ENCODE data around the gene AVEN. TPM values are rescaled to one million over a fixed set of nuclear protein-coding genes. Genes with fewer than 3 reads are reported as not detected.
"Not testable (repeated sequence)": the region's sequence is repeated elsewhere in the genome, so short reads cannot be mapped to it uniquely, and the experiment has no call there.

Gene AVEN
- total RNA-seq, 4 donors from 2014 or later: 12.3 to 27.9 (median 18.0) TPM

DNA sequence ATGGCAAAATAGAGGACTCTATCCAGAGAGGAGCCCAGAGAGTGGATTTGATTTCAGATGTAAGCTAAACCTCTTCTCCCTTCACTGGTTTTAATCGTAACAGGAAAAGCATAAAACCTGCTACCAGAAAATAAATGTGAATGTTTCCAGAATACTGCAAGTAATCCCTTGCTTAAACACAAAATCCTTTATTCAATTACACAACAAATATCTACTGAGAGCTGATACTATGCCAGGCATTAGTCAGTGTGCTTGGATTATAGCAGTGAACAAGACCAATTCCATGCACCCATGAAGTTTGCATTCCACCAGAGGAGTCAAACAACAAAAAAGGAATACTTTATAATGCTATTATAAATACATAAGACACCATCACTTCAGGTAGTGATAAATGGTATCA, 15.1 kb downstream of the AVEN start:
- H3K9me3 ChIP-seq: no peaks in the 10 kb centered on the region
- H3K36me3 ChIP-seq: no peaks in the 10 kb centered on the region
- TF ChIP-seq POLR2A (IDR thresholded peaks at IDR 0.05) (no peak), CTCF (IDR thresholded peaks at IDR 0.05) (no peak)
- H3K4me3 ChIP-seq: no peak overlapping the region
- H3K4me1 ChIP-seq: no peaks in the 10 kb centered on the region
- intact Hi-C loops (cut with DNase I; ENCODE audit: low total_unique reads): no loop called here
- H3K27me3 ChIP-seq: no peaks in the 10 kb centered on the region
- no peak overlapping the region for H3K27ac ChIP-seq
- no peak for DNase-seq

- no peaks in the 10 kb centered on the region for H3K36me3 ChIP-seq
- no peaks in the 10 kb centered on the region for H3K9me3 ChIP-seq
- TF ChIP-seq POLR2A (IDR thresholded peaks at IDR 0.05) (no peak), CTCF (IDR thresholded peaks at IDR 0.05) (no peak)
- no peaks in the 10 kb centered on the region for H3K27me3 ChIP-seq
- no peak overlapping the region for H3K4me3 ChIP-seq
- intact Hi-C loops (cut with DNase I; ENCODE audit: low total_unique reads): no loop called here
- H3K4me1 ChIP-seq: no peaks in the 10 kb centered on the region
- no peak overlapping the region for H3K27ac ChIP-seq
- no peak for DNase-seq
Observed at GRCh38 chr15:34019369-34019990, 19.5 kb downstream of the AVEN start.

GRCh38 chr15:34018738-34019137, 20.3 kb downstream of the AVEN start:
- DNase-seq; H3K27ac ChIP-seq; intact Hi-C loops (cut with DNase I; ENCODE audit: low total_unique reads); H3K36me3 ChIP-seq; H3K9me3 ChIP-seq; H3K4me3 ChIP-seq; H3K27me3 ChIP-seq; H3K4me1 ChIP-seq: not testable (repeated sequence)

- H3K9me3 ChIP-seq: no peaks in the 10 kb centered on the region
- DNase-seq: no peak
- TF ChIP-seq POLR2A (IDR thresholded peaks at IDR 0.05): no peak
- no peak for TF ChIP-seq CTCF (IDR thresholded peaks at IDR 0.05)
- no peaks in the 10 kb centered on the region for H3K4me1 ChIP-seq
- intact Hi-C loops (cut with DNase I; ENCODE audit: low total_unique reads): no loop called here
- no peak overlapping the region for H3K4me3 ChIP-seq
- H3K36me3 ChIP-seq: no peaks in the 10 kb centered on the region
- H3K27ac ChIP-seq: no peak overlapping the region
- no peaks in the 10 kb centered on the region for H3K27me3 ChIP-seq
Observed at GRCh38 chr15:34018021-34018645, 20.9 kb downstream of the AVEN start.

DNA sequence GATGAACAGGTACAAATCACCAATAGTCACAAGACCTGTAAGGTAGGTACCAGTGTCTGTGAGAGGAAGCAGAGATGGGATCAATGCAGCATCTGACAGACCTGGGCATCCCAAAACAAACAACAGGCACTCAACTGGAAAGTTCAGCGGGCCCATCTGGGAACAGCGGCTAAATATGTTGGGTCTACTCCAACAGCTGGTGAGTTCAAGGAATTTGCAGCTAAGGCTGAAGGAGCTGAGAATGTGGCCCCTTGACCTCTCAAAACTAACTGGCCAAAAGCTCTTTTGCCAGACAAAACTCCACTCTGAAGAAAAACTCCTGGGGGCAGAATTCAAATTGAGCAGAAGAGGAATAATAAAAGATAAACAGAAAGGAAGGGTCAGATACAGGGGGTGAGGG, 24.4 kb downstream of the AVEN start:
- H3K4me1 ChIP-seq: no peaks in the 10 kb centered on the region
- no peak for DNase-seq
- no peaks in the 10 kb centered on the region for H3K36me3 ChIP-seq
- intact Hi-C loops (cut with DNase I; ENCODE audit: low total_unique reads): no loop called here
- no peak overlapping the region for H3K27ac ChIP-seq
- H3K27me3 ChIP-seq: no peaks in the 10 kb centered on the region
- H3K9me3 ChIP-seq: no peaks in the 10 kb centered on the region
- no peak for TF ChIP-seq CTCF (IDR thresholded peaks at IDR 0.05)
- no peak for TF ChIP-seq POLR2A (IDR thresholded peaks at IDR 0.05)
- no peak overlapping the region for H3K4me3 ChIP-seq

Measured in uterus (tissue), 4 donors.